ENCODE data around the gene CATSPER3.

DNA sequence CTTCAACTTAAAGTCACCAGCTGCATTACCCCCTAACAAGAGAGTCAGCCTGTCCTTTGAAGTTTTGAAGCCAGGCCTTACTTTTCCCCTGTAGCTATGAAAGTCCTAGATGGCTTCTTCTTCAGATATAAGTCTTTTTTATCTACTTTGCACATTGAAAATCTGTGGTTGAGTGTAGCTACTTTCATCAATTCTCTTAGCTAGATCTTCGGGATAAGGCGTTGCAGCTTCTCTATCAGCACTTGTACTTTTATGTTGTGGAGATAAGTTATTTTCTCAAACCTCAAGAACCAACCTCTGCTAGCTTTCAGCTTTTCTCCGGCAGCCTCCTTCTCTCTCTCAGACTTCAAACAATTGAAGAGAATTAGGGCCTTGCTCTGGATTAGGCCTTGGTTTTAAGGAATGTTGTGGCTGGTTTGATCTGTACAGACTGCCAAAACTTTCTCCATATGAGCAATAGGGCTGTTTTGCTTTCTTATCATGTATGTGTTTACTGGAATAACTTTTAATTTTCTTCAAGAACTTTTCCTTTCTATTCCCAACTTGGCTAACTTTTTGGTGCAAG, 21.6 kb downstream of the CATSPER3 start:
- TF ChIP-seq POLR2A (IDR thresholded peaks at IDR 0.05) (no peak), EP300 (IDR thresholded peaks at IDR 0.05) (no peak)
- TF ChIP-seq, protein P1, sequence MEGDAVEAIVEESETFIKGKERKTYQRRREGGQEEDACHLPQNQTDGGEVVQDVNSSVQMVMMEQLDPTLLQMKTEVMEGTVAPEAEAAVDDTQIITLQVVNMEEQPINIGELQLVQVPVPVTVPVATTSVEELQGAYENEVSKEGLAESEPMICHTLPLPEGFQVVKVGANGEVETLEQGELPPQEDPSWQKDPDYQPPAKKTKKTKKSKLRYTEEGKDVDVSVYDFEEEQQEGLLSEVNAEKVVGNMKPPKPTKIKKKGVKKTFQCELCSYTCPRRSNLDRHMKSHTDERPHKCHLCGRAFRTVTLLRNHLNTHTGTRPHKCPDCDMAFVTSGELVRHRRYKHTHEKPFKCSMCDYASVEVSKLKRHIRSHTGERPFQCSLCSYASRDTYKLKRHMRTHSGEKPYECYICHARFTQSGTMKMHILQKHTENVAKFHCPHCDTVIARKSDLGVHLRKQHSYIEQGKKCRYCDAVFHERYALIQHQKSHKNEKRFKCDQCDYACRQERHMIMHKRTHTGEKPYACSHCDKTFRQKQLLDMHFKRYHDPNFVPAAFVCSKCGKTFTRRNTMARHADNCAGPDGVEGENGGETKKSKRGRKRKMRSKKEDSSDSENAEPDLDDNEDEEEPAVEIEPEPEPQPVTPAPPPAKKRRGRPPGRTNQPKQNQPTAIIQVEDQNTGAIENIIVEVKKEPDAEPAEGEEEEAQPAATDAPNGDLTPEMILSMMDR (IDR thresholded peaks at IDR 0.05) = no peak
